GM21367 (cell line): ENCODE results near the gene RABGEF1.
A peak's percentile ranks its signal among the peaks of the same experiment; 100 is the strongest.
"Not testable (repeated sequence)": the region's sequence is repeated elsewhere in the genome, so short reads cannot be mapped to it uniquely, and the experiment has no call there.

Experiments used
- ATAC-seq: cut with Tn5 transposase; IDR thresholded peaks from one replicate; pipeline ENCODE4 v1.9.1; 2021; ENCODE audit not compliant: unreplicated experiment

The RABGEF1 gene

DNA sequence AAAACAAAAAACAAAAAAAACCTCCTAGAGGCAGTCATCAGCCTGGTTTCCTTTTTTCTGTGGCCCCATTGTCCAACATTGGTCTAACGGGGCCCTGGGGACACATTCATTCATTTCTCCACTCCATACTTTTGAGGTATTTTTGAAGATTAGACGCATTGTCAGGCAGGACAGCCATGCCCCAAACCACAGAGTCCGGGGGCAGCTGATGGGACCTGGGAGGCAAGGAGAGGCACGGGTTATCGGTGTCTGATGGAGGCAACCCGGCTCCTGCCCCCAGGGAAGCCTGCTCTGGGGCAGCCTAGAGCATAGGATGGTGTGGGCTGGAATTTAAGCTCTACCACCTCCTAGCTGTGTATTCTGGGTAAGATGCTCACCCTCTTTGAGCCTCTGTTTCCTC lies 6.5 kb upstream of the RABGEF1 start:
- ATAC-seq: no peak

DNA sequence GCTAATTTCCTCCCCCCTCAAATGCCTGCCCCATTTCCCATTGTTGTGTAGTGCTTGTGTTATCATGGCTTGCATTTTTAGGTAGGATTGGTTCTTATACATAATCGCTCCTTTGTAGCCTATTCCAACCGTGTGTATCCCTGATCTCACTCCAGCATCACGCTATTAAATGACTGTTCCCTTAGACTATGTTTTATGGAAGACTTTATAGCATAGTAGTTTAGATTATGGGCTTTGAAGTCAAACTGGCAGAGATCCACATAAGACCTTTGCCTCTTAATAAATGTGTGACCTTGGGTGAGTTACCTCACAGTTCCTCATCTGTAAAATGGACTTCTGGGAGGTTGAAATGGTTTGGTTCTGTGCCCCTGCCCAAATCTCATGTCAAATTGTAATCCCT lies 5.4 kb upstream of the RABGEF1 start:
- no peak for ATAC-seq

DNA sequence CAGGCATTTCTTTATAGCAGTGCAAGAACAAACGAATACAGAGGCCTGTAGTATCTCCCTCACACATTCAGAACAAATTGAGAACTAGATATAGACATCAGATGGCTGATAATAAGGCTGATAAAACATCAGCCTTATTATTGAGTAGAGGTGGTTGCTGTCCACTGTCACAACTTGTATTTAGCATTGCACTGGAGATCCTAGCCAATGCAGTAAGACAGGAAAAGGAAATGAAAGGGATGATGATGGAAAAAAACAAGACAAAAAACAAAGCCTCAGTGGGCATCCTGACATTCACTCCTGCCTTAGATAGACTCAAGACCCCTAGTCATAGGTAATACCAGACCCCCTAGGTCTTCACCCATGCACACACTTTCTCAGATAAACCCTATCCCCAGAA lies 4.7 kb upstream of the RABGEF1 start:
- ATAC-seq: no peak

- no peak for ATAC-seq
Observed at GRCh38 chr7:66736892-66737291, 3.6 kb upstream of the RABGEF1 start.

DNA sequence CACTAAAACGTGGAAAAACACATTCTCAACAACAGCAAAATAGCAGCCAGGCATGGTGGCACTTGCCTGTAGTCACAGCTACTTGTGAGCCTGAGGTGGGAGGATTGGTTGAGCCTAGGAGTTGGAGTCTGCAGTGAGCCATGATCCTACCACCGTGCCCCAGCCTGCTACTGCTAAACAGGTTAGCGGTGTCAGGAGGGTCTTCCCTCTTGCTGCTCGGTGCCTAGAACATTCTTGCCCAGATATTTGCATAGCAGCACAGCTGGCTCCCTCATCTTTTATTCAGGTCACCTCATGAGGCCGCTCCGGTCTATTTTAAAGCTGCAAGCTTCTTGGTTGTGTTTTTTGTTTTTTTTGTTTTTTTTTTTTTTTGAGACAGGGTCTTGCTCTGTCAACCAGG lies 2.9 kb upstream of the RABGEF1 start:
- no peak for ATAC-seq

GRCh38 chr7:66739477-66739876 lies 1.1 kb upstream of the RABGEF1 start:
- no peak for ATAC-seq

- ATAC-seq: no peak
Observed at GRCh38 chr7:66739953-66740301, 606 bp upstream of the RABGEF1 start.

- peak; percentile 27 for ATAC-seq
Observed at GRCh38 chr7:66740980-66741709, 612 bp downstream of the RABGEF1 start.

DNA sequence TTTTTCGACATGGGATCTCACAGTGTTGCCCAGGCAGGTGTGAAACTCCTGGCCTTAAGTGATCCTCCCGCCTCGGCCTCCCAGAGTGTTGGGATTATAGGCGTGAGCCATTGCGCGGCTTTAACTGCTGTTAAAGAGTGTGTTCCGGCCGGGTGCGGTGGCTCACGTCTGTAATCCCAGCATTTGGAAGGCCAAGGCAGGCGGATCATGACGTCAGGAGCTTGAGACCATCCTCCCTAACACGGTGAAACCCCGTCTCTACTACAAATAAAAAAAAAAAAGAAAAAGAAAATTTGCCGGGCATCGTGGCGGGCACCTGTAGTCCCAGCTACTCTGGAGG lies 1.1 kb downstream of the RABGEF1 start:
- no peak for ATAC-seq

DNA sequence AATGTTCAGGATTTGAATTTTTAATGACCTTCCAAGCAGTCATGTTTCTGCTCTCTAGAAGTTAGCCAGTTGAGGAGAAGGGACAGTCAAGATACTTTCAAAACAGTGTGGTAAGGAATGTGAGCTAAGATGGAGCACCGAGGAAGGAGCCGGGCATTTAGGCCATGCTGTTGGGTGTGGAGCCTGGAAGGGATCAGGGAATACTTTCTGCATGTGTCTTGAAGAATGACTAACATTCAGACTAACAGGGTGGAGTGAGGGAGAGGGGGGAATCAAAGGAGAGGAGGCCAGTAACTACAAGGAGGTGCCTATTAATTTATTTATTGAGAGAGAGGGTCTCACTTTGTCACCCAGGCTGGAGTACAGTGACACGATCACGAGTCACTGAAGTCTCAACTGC lies 1.8 kb downstream of the RABGEF1 start:
- ATAC-seq: not testable (repeated sequence)

GRCh38 chr7:66743920-66744319 lies 3.4 kb downstream of the RABGEF1 start:
- ATAC-seq: no peak

DNA sequence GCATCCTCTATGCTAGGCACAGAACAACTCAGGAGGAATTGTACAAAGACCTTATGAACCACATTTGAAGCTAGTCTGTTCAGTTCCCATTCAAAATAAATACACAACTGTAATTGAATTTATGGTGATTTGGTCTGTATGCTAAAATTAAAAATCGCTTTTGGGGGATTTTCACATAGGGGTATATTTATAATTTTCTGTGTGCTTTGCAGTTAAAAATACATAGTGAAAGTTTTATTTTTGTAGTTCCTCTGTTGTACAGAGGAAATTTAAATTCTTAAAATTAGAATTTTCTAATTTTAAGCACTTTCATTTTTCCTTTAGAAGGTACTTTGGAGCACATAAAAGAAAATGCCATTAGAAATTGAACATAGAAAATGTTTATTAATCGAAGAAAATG lies 6.9 kb downstream of the RABGEF1 start:
- ATAC-seq: no peak

GRCh38 chr7:66747881-66748511 lies 7.5 kb downstream of the RABGEF1 start:
- no peak for ATAC-seq

- ATAC-seq: no peak
Observed at GRCh38 chr7:66748791-66749190, 8.3 kb downstream of the RABGEF1 start.

DNA sequence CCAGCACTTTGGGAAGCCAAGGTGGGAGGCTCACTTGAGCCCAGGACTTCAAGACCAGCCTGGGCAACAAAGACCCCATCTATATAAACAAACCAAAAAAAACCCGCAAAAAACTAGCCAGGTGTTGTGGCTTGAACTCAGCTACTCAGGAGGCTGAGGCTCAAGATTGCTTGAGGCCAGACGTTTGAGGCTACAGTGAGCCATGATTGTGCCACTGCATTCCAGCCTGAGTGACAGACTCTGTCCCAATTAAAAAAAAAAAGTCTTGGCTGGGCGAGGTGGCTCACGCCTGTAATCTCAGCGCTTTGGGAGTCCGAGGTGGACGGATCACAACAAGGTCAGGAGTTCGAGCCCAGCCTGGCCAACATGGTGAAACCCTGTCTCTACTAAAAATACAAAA lies 11.4 kb downstream of the RABGEF1 start:
- ATAC-seq: no peak

DNA sequence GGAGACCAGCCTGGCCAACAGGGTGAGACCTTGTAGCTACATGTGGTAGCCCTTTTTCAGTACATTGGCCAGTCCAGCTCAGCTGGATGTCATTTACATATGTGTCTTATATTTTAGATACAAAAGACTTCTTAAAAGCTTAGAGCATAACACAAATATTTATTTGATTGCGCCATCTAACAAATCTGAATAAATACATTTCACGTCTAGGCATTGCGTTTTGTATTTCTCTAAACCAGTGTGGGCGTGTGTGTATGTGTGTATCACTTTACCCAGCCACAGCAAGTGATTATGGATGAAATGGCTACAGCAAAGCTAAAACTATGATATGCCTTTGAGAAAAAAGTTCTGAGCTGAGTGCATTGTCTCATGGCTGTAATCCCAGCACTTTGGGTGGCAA lies 14.0 kb downstream of the RABGEF1 start:
- no peak for ATAC-seq

DNA sequence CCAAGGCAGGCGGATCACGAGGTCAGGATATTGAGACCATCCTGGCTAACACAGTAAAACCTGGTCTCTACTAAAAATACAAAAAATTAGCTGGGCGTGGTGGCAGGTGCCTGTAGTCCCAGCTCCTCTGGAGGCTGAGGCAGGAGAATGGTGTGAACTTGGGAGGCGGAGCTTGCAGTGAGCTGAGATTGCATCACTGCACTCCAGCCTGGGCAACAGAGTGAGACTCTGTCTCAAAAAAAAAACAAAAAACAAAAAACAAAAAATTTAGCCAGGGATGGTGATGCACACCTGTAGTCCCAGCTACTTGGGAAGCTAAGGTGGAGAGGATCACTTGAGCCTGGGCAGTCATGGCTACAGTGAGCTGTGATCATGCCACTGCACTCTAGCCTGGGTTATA lies 14.5 kb downstream of the RABGEF1 start:
- not testable (repeated sequence) for ATAC-seq

DNA sequence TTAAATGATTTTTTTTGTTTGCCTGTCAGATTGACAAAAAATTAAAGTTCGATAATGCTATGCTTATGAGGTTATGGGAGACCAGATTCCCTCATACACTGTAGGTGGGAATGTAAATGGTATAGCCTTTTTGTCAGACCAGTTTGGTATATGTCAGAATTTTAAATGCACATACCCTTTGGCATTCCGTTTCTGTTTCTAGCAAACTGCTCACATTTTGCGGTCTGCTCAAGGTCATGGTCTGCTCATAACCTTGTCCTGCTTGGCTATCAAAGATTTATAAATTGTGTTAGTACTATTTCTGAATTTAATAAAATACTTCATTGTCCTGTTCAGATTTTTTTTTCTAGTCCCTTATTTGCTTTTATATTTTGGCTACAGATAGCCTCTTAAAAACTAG lies 15.7 kb downstream of the RABGEF1 start:
- not testable (repeated sequence) for ATAC-seq

DNA sequence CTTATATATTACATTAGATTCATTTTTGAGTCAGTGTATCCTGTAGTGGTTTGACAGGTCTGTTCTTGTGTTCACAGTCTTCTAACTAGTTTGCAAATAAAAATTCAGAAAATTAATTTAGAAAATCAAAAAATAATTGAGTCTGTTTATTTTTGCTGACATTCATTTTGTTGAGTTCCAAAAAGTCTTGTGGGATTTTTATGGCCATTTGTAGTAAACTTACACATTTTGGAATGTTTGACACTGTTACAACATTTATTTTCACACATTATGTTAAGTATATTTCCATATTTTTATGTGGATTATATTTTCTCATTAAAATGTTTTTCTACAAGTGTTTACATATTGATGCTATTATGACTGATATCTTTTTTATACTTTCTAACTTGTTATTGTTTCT lies 16.4 kb downstream of the RABGEF1 start:
- no peak for ATAC-seq

DNA sequence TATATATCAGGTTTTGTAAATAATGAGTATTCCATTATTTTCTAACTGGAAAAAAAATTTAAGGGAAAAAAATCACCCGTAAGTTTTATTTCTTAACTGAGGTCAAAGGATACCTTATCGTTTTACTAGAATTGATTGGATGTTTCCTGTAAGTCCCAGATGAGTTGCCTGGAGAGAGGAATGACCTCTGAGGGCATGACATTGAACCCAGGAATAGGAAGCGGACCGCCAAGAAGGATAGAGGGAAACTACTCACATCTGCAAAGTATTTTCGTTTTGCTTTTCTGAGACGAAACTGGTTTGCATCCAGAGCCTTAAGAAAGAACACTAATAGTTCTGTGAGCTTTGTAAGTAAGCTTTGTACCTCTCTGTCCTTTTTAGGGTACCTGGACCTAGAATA lies 17.4 kb downstream of the RABGEF1 start:
- no peak for ATAC-seq

- peak; percentile 63 for ATAC-seq
Observed at GRCh38 chr7:66758950-66759628, 18.6 kb downstream of the RABGEF1 start.

- ATAC-seq: not testable (repeated sequence)
Observed at GRCh38 chr7:66763183-66763582, 22.6 kb downstream of the RABGEF1 start.
